Psoas muscle (tissue), 8 donors: ENCODE measurements around the gene TBL1Y. TPM values are rescaled to one million over a fixed set of nuclear protein-coding genes. Genes with fewer than 3 reads are reported as not detected.
"Not testable (repeated sequence)": the region's sequence is repeated elsewhere in the genome, so short reads cannot be mapped to it uniquely, and the experiment has no call there.

Experiments used
- ATAC-seq, 4 donors: fragments of 200-7000 bp; cut with Tn5 transposase; one replicate each; pipeline ENCODE4 v1.9.1; 2020; ENCODE audit warnings: moderate library complexity in 3 of 4, mild to moderate bottlenecking in 2 of 4
- DNase-seq, 2 donors: peaks; one replicate each; pipeline ENCODE4 v3.0.0-alpha.2; 2020
- H3K27ac ChIP-seq: fragments of 200-600 bp; one replicate; pipeline ENCODE4 v1.8.0; 2022
- H3K27me3 ChIP-seq, 3 donors: fragments of 200-600 bp in 1 of 3; one replicate each; pipeline versions ENCODE4 v1.6.1 to v1.8.0; 2013 to 2022; ENCODE audit warnings: low read length in 2 of 3, mild to moderate bottlenecking in 2 of 3, moderate library complexity in 1 of 3; ENCODE audit not compliant: insufficient read depth in 3 of 3
- H3K36me3 ChIP-seq, 2 donors: fragments of 200-600 bp in 1 of 2; one replicate each; pipeline versions ENCODE4 v1.6.1 to v1.8.0; 2013 to 2022; ENCODE audit warnings: low read depth in 1 of 2, mild to moderate bottlenecking in 1 of 2, moderate library complexity in 1 of 2; ENCODE audit not compliant: insufficient read depth in 1 of 2
- H3K4me1 ChIP-seq: fragments of 200-600 bp; one replicate; pipeline ENCODE4 v1.8.0; 2022
- H3K4me3 ChIP-seq: fragments of 200-600 bp; one replicate; pipeline ENCODE4 v1.8.0; 2022; ENCODE audit warnings: mild to moderate bottlenecking
- H3K9me3 ChIP-seq: fragments of 200-600 bp; one replicate; pipeline ENCODE4 v1.8.0; 2022
- CTCF ChIP-seq: fragments of 200-600 bp; IDR thresholded peaks from one replicate; pipeline ENCODE4 v1.8.0; 2022; ENCODE audit warnings: antibody characterized with exemption
- WGBS, 3 donors: extraction: QIAGEN DNeasy Blood & Tissue Kit; methylation state at CpG; one replicate each; pipeline versions ENCODE4 v1.1.6 to v1.1.7; 2013; 5-methylcytosine and 5-hydroxymethylcytosine counted together
- intact Hi-C, 2 donors: fragments of 100-400 bp; cut with DNase I; formaldehyde crosslinking; loops; one replicate each; pipeline versions ENCODE4 v1.11.0 to v1.14.2; 2022
- polyA plus RNA-seq, 3 donors: library from polyadenylated mRNA; stranded (reverse); fragments of 200-250 nt; gene quantifications; one replicate each; pipeline ENCODE4 v1.2.3, GENCODE V29; 2013
- total RNA-seq, 4 donors: library from RNA; stranded (reverse); fragmentation: NEBNext Ultra II Directional in 2 of 4; extraction: Animal tissue kit (Norgen Biotek cat#: 25700) in 2 of 4; gene quantifications; one replicate each; pipeline versions ENCODE4 v1.2.1 to v1.2.4, GENCODE V29; 2021 to 2023
- donor health status: healthy with polysubstance abuse.
- donor health status: DM: no; HTN: no; CAD: no; lungs with moderate emphysema.
- donor health status: Bipolar disorder and iron deficiency.
- donor health status: healthy.
- donor health status: DM: yes; HTN: yes; CAD: no.
- donor health status: DM: no; HTN: no; CAD: no.
- donor health status: DM: no; HTN: no; CAD: no.
- donor health status: DM: yes; HTN: yes; CAD: no.

The TBL1Y gene
- total and polyA plus RNA-seq, 7 donors, result 0.03 to 0.60 TPM; not detected in 5

- no peak for DNase-seq
- no peak for ATAC-seq
- TF ChIP-seq CTCF, result no peak
- no peaks in the 10 kb centered on the region for H3K9me3 ChIP-seq
- no peaks in the 10 kb centered on the region for H3K36me3 ChIP-seq
- H3K27me3 ChIP-seq, result no peaks in the 10 kb centered on the region
- no peak overlapping the region for H3K4me3 ChIP-seq
- intact Hi-C loops, result no loop called here
- no peaks in the 10 kb centered on the region for H3K4me1 ChIP-seq
- H3K27ac ChIP-seq, result no peak overlapping the region
Observed at GRCh38 chrY:7039037-7039436, 128.5 kb downstream of the TBL1Y start.

- no peak for DNase-seq
- Histone ChIP-seq H3K4me3 (no peak overlapping the region), H3K27ac (no peak overlapping the region), H3K9me3 (no peaks in the 10 kb centered on the region), H3K36me3 (no peaks in the 10 kb centered on the region), H3K27me3 (no peaks in the 10 kb centered on the region), H3K4me1 (no peaks in the 10 kb centered on the region)
- ATAC-seq, result no peak
- no peak for TF ChIP-seq CTCF
- WGBS, 3 donors, result 88% methylated on average over 5 of the region's 5 CpGs; no CpG with 5 or more reads in 1 of the 3 donors
- intact Hi-C loops, result no loop called here
Observed at GRCh38 chrY:7040662-7041061, 130.2 kb downstream of the TBL1Y start.

DNA sequence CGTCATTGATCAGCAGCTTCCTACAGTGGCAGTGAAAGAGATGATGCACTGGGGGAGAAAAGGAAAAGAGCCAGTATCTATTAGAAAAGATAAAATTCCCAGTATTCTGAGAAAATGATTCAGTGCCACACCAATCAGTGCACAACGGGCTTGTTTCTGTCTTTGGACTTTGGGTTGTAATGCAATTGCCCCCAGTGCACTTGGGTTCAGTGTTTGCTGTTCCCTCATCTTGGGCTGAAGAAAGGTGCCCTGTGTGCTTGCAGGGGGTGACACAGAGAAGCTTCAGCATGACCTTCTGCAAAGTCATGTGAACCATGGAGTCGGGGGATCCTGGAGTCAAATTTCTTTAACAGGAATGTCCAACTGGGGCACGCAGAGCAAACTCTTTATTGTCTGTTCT lies 131.5 kb downstream of the TBL1Y start:
- H3K4me1 ChIP-seq, result no peaks in the 10 kb centered on the region
- intact Hi-C loops, result no loop called here
- no peak overlapping the region for H3K27ac ChIP-seq
- H3K9me3 ChIP-seq, result no peaks in the 10 kb centered on the region
- no peaks in the 10 kb centered on the region for H3K27me3 ChIP-seq
- no peak for DNase-seq
- TF ChIP-seq CTCF, result no peak
- no peak overlapping the region for H3K4me3 ChIP-seq
- 70 to 76% methylated on average over 4 of the region's 4 CpGs; no CpG with 5 or more reads in 1 of the 3 donors for WGBS, 3 donors
- no peak for ATAC-seq
- H3K36me3 ChIP-seq, result no peaks in the 10 kb centered on the region

DNA sequence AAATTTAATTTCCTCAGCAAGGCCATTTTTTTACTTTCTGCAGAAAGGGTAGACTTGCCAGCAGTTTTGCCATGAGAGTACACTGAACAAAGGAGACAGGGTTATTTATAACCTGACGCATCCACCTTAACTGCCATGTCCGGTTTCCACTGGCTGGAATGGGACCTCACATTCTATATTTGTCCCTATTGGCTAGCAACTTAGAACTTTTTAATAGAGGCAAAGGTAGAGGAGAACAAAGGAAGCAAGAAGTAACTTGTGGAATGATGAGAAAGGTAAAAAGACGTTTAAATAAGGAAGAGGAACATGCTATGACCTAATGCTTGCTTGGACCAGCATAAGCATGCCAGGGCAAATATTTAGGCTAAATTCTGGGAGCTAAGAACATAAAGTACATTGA lies 142.0 kb downstream of the TBL1Y start:
- H3K4me1 ChIP-seq, intact Hi-C loops, H3K4me3 ChIP-seq, H3K27ac ChIP-seq, DNase-seq, ATAC-seq, H3K27me3 ChIP-seq, H3K9me3 ChIP-seq, H3K36me3 ChIP-seq: not testable (repeated sequence)
- 32 to 33% methylated on average over 3 of the region's 3 CpGs; no CpG with 5 or more reads in 1 of the 3 donors for WGBS, 3 donors

DNA sequence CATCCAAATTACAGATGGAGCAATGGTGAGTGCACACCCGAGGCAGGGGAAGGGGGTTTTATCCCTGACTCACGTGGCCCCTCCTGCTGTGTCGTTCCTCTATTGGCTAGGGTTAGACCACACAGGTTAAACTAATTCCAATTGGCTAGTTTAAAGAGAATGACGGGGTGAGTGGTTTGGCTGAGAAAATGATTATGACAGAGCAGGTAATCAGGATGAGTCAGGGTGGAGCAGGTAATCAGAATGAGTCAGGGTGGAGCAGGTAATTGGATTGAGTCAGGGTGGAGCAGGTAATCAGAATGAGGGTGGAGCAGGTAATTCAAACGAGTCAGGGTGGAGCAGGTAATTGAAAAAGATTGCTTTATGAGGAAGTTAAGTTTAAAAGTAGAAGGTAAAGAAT lies 146.4 kb downstream of the TBL1Y start:
- no peak for TF ChIP-seq CTCF
- H3K4me1 ChIP-seq, result no peaks in the 10 kb centered on the region
- no peak for ATAC-seq
- H3K36me3 ChIP-seq, result no peaks in the 10 kb centered on the region
- no peaks in the 10 kb centered on the region for H3K9me3 ChIP-seq
- intact Hi-C loops, result no loop called here
- H3K27ac ChIP-seq, result no peak overlapping the region
- H3K4me3 ChIP-seq, result no peak overlapping the region
- WGBS, 3 donors, result 73 to 89% methylated on average over 5 of the region's 5 CpGs; no CpG with 5 or more reads in 1 of the 3 donors
- no peak for DNase-seq
- H3K27me3 ChIP-seq, result no peaks in the 10 kb centered on the region
